Activated CD4-positive, alpha-beta T cell treated with anti-CD3 and anti-CD28 coated beads for 48 hours (primary cell): ENCODE measurements around the gene MSX2.

ENCODE experiments used
- DNase-seq: peaks from one replicate; pipeline ENCODE4 v3.0.0-alpha.2; 2020

Gene MSX2

DNA sequence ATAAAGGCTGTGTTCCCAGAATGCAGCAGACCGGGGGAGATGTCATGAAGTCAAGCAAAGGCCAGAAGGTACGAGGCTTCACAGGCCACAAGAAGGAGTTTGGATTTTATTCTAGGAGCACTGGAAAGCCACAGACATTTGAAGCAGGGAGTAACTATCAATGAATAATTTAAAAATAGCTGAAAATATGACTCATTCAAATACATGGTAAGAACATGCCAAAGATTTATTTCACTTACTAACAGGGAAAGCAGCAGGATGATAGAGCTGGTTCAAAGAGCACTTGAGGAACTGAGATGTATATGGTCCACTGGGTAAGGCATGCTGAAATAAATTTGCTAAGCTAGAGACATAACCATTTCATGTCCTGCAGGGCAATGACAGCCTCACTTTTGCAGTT lies 53.2 kb downstream of the MSX2 start:
- no peak for DNase-seq
